Measurements from ENCODE around the gene PRSS50.

Gene PRSS50

DNA sequence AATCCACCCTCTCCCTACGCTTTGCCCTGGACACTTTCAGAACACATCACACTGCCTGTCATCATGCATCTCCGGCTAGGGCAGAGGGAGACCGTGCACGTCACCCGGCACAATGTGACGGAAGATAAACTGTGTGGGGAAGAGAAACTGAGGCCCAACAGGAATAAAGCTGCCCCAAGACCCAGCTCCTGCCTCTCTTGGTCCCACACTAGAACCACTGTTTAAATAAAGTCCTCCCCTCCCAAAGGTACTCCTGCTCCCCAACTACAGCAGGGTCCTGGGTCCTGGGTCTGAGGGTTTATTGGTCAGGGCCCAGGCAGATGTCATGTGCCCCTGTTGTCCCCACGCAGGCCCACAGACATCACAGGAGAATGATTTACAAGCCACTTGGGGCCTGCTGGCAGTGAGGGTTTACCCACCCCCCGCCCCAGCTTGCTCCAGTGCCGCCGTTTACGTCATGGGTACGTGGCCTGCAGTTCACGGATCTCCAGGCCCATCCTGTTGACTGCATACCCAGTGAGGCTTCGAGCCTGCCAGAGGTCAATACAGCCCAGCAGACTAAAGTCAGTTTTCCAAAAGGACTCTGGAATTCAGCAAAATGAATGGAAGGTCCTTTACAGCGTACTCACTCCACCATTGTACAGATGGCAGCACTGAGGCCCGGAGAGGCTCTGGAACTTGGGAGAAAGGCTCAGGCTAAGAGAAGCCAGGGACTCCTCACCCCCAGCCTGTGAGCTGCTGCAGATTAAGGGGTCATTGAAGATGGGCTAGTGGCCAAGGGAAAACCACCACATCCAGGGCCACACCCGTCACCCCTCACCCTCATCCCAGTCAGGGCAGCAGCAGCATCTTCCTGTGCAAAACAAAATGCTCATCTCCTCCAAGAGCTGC is 47.4 kb downstream of the PRSS50 start:
- no peak for DNase-seq (ENCODE audit: low spot score)

DNA sequence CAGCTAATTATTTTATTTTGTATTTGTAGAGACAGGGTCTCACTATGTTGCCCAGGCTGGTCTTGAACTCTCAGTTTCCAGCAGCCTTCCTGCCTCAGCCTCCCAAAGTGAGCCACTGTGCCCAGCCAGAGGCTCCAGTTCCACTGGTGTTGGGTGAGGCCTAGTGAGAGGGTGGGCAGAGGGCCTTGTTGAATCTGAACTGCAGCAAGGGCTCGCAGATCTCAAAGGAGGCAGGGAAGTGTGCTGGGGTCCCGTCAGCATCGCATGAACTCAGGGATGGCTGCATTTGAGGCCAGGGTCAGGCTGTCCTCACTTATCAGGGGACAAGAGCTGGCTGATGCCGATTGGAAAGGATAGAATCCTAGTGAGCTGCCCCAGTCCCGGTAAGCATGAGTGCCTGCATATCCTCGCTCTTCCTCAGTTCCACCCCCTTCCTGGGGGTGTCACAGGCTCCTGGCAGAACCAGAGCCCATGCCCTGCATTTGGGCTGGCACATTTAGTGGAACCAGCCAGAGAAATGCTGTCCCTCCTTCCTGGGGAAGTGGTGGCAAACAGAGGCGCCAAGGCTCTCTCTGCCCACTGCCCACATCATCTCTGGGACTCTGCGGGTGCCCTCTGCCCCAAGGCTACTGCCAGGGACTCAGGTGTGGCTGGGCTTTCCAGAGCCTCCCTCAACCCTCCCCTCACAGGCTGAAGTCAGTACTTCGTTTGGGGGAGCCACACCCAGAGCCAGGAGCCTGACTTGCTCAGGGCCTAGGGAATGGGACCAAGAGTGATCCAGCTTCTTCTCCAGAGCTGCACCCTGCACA is 48.3 kb downstream of the PRSS50 start:
- DNase-seq (ENCODE audit: low spot score), result no peak

DNA sequence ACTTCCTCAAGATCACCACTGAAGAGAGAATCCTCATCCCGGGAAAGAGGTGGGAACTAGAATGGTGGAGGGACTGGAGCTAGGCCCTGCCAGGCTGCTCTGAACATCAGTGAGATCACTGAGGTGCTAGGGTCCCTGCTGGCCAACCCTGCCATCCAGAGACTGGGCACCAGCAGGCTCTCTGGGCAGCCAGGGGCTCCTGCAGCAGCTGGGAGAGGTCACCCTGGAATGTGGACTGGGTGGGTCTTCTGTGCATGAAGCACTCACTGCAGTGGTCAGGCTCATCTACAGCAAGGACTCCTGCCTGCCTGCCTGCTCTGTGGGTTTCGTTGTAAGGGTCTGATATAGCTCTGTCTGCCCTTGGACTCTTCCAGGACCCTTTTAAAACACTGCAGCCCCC is 49.1 kb downstream of the PRSS50 start:
- DNase-seq (ENCODE audit: low spot score), result no peak

DNA sequence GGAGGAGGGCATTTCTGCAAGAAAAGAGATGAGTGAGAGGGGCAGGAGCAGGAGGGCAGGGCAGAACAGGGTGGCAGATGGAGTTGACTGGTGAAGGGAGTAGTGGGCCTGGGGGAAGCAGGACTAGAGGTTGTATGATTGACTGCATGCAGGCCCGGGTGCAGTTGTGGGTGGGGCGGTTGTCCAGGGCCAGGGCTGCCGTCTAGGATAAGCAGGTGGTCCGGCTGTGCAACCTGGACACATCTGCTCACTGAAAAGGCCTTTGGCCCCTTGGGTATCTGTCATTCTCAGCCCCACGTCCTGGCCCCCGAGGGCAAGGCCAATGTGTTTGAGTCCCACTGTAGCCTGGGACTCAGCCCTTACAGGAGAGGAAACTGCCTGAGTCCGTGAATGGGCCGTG is 49.6 kb downstream of the PRSS50 start:
- DNase-seq (ENCODE audit: low spot score), result no peak

DNA sequence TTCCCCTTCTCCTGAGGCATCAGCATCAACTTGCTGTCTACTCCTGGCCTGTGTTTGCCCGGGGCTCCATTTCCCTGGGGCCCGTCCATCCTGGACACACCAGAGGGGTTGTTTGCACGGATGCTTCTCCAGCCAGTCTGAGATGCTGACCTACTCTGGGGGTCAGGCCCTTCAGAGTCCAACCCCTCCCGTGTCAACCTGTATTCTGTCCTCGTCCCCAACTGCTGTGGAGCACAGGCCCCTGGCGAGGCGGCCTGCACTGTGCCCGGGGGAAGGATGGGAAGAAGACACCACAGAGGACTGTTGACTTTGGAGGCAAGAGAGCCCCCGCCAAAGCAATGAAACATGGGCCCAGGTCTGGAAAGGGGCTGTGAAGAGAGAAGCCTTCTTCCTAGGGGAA is 50.0 kb downstream of the PRSS50 start:
- DNase-seq (ENCODE audit: low spot score), result no peak

DNA sequence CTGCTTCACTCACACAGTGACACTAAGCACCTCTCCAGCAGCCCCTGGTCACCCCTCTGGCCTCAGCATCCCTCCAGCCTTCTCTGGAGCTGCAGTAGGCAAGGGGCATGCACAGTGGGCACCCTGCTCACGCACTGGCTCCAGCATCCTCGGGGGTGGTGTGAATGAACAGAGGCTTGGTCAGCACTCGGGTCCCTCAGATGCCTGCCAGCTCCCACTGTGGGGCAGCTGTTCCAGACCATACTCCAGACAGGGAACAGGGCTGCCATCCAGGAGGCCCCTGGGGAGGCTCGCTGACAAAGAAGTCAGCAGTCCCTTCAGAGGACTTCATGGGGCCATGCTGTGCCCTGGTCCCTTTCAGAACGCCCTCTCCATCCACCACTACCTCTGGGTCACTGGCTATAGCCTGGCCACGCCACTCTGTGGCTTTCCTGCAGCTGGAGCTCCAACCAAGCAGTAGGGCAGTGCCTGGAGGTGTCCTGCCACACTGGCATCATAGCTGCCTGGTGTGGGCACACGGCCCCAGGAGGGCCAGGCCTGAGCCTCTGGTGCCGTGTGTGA is 50.5 kb downstream of the PRSS50 start:
- no peak for DNase-seq (ENCODE audit: low spot score)

DNA sequence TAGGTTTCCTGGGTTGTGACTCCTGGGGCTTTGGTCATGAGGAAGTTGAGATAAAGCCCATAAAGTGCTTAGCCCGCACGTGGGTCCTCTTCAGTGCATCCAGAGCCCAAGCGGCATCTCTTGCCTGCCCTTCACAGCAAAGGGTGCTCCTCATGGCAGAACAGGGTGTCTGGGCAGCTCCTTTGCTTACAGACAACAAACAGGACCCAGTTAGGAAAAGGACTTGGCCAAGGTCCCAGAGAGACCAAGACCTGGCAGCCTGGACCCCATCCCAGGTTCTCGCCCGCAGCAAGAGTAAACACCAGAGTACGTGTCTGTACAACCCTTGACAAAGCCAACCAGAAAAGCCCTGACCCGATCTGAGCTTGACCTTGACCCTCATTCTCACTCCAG is 51.2 kb downstream of the PRSS50 start:
- DNase-seq (ENCODE audit: low spot score), result no peak

DNA sequence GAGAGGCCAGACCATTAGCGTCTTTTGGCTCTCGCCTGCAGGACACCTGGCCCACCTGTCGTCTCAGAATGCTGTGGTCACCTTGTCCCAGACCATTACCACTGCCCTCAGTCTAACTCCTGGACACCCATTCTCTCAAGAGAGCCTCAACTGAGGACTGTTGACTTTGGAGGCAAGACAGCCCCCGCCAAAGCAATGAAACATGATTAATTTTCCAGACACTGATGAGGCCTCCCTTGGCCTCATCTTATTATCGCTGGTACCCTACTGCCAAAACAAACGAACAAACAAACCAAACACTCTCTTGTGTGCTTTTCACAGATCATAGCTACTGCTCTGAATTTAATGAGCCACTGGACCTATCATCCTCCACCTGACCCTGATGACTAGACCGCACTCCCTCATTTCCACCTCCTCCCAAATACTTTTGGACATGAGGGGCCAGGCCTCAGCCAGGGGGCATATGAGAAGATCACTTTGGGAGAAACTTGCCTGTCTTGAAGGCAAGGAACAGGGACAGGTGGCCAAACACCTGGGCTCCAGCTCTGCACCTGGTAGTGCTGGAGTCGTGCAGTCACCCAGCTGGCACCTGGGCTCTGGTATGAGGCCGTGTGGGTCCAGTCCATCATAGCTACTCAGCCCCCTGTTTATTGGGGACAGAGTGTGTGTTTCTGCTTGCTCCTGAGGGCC is 51.8 kb downstream of the PRSS50 start:
- DNase-seq (ENCODE audit: low spot score), result no peak

DNA sequence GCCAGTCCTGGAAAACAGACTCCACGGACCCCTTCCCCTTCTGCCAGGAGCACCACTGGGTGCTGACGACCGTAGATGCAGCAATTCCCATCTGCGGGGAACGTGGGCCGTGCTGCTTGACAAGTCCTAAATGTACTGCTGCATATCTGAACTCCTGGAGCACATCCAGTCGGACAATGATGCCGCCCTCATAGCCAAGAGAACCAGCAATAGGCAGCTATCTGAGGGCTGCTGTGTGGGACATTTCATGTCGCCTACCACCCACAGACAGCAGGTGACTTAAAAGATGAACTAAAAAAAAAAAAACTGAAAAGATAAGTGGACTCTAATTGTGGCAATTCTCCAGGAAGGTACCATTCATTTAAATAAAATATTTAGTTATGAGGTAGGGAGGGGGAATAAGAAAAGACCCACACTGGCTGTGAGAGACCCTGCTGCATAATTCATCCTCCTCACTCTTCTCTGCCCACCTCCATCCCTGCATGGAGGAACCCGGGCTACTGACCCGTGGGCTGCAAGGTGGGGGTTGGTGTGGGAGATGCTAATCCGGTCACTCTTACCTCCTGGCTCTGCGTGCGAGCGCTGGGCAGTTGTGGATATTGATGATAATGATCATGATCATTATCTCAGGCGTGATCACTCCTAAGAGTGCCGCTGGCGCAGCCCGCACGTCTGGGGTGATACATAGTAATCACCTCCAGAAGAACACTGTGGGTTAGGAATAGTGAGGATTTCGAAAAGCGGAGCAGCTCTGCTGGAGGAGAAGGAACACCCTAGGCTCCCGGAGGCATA is 52.5 kb downstream of the PRSS50 start:
- DNase-seq (ENCODE audit: low spot score), result no peak

DNA sequence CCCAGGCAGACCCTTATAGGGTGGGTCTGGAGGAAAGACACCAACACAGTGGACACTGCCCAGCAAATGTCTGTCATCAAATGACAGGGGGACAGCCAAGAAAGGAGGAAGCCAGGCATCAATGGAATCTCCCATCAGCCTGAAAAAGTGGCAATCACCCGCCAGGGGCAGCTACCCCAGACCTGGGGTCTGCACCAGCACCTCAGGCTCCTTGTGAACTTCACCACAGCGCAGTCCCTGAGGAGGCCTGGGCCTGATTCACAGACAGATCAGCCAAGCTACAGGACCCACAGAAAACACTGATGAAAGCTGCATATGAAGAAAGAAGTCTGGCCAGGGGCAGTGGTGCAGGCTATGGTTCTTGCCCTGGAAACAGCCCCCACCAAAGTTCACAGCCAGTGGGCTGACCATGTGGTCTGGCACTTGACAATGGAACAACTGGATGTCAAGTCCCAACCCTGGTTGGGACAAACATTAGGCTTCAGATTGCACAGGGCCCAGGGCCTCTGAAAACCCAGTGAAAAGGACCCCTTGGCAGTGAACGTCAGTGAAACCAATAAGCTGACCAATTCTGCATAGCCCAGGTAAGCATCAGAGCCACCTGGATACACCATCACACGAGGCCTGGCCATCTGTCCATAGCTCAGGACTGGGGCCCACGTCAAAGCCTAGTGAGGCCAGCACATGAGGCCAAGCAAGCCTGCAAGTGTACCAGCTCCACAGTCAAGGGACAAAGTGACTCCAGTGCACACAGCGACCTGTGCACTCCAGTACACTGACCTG is 53.3 kb downstream of the PRSS50 start:
- no peak for DNase-seq (ENCODE audit: low spot score)

DNA sequence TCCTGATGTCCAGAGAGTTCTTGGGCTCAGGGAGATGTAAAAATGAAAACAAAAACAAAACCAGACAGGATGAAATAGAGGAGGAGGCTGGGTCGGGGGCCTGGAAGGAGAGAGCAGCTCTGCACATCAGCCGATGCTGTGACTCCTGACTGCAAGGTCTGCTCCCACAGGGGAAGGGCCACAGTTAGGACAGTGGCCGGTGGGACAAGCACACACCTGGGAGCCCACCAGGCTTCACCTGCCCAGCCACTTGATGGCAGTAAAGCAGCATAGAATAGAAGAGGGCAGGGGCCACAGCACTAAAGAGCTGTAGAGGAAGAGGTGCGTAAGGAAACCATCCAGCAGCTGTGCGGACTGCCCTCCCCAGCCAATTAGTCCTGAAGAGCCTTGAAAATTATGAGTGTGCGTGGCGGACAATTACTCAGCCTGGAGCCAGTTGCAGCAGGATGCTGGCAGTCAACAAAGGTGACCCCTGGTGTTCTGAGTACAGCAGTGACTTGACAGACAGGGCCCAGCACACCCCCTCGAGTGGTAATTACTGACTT is 54.0 kb downstream of the PRSS50 start:
- no peak for DNase-seq (ENCODE audit: low spot score)

DNA sequence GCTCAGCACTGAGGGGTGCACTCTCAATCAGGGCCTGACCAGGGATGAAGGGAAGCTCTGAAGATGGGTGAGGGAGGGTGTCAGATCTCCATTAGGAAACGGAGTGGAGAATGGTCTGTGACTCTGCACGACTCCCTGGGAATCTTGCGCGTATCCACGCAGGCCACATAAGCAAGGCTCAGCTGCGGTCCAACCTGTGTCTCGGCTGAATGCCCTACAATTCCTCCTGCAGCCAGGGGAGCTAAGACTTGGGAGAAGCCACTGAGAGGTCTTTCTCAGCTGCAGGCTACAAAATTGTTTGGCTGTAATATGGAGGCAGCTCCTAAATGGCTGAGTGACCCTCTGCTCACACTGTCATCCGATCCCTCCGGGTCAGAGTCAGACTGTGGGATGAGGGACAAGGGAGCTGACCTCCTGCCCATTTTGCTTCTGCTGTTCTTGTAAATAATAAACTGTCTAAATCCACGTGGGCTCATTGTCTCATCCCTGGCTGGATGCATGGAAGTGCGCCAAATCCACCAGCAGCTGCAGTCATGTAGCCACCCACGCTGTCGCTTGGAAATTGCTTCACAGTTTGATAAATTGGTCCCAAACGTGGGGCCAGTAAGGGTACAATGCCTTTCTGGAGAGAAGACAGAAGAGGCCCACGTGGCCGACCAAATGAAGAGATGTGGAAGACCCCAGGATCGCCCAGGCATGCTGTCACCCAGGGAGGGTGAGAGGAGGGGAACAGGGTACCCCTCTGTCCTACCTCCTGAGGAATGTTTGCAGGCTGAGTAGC is 54.7 kb downstream of the PRSS50 start:
- no peak for DNase-seq (ENCODE audit: low spot score)
